ENCODE data around the gene HBA2. TPM values are rescaled to one million over a fixed set of nuclear protein-coding genes. Genes with fewer than 3 reads are reported as not detected.
"Not testable (repeated sequence)": the region's sequence is repeated elsewhere in the genome, so short reads cannot be mapped to it uniquely, and the experiment has no call there.

Gene HBA2
- total RNA-seq, 4 donors from 2014 or later = 1.8 to 10.8 (median 7.0) TPM; not detected in 1

DNA sequence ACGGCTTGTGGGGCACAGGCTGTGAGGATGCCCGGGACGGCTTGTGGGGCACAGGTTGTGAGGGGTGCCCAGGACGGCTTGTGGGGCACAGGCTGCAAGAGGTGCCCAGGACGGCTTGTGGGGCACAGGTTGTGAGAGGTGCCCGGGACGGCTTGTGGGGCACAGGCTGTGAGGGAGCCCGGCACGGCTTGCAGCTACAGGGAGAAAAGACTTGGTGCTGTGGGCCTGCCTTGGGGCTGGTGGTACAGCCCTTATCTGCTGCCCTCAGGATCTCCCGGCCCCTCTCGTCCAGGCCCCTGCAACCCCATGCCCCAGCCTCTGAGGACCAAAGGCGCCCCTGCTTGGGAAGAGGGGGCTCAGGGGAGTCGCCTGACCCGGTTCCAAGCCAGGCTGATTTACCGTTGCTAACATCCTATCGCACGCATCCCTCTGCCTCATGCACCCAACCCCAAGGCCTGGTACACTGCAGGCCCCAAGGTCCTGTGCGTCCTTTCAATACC, 11.9 kb upstream of the HBA2 start:
- intact Hi-C loops (cut with DNase I; ENCODE audit: low total_unique reads) (no loop called here), in situ Hi-C loops (cut with MboI; ENCODE audit: low pct_ligation_motif_present in 1 of 4, low pct_unique_long_range_greater_than_20kb in 1 of 4, low sequenced_read_pairs in 3 of 4) (no loop called here)
- Histone ChIP-seq H3K4me3 (no peak overlapping the region), H3K36me3 (no peaks in the 10 kb centered on the region), H3K27ac (no peak overlapping the region), H3K4me1 (peaks cover 7 to 8% (median 8%) of the 10 kb centered on the region in 4 donors), H3K27me3 (peaks cover 68% of the 10 kb centered on the region), H3K9me3 (no peaks in the 10 kb centered on the region)
- 63 to 85% methylated on average over 4 to 9 of the region's 18 CpGs for WGBS, 2 donors (ENCODE audit: low coverage in 1 of 2)
- DNase-seq = no peak
- no peak for TF ChIP-seq POLR2AphosphoS5 (IDR thresholded peaks at IDR 0.05)
- TF ChIP-seq EP300 (IDR thresholded peaks at IDR 0.05; ENCODE audit: low read depth) = no peak
- no peak for TF ChIP-seq CTCF (IDR thresholded peaks at IDR 0.05)
- no peak for TF ChIP-seq POLR2A (IDR thresholded peaks at IDR 0.05)

DNA sequence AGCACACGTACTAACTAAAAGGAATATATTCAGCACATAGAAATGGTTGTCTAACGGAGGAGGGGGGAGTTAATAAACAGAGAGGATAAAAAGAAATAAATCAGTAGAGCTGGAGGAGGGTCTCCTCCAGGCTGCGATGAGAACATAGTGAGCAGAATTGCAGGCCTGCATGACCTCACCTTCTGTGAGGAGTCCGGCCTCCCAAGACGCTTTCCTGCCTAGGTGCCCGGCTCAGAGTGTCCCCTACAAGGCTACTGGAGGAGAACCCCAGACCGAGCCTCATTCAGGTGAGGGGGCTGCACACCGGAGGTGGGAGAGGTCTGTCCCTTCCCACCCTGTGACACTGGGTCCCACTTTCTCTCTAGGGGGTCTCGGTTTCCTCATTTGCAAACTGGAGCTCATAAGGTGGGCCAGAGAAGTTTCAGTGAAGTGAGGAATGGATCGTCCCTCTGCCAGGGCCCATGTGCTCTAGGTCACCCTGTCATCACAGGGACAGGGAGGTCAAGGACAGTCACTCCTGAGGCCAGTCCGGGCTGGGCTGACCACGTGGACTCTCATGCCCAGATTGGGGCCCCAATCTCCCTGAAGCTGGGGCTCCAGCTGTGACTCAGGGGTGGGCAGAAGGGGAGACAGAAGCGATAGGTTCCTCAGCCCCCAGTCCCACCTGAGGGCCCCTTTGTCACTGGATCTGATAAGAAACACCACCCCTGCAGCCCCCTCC, 10.2 kb upstream of the HBA2 start:
- WGBS, 2 donors (ENCODE audit: low coverage in 1 of 2) = 80 to 82% methylated on average over 3 to 13 of the region's 13 CpGs
- Histone ChIP-seq H3K27me3 (peaks cover 69% of the 10 kb centered on the region), H3K4me3 (no peak overlapping the region), H3K27ac (no peak overlapping the region), H3K9me3 (no peaks in the 10 kb centered on the region), H3K4me1 (peaks cover 15 to 16% (median 16%) of the 10 kb centered on the region in 4 donors), H3K36me3 (no peaks in the 10 kb centered on the region)
- intact Hi-C loops (cut with DNase I; ENCODE audit: low total_unique reads) (no loop called here), in situ Hi-C loops (cut with MboI; ENCODE audit: low pct_ligation_motif_present in 1 of 4, low pct_unique_long_range_greater_than_20kb in 1 of 4, low sequenced_read_pairs in 3 of 4) (no loop called here)
- DNase-seq = no peak
- TF ChIP-seq EP300 (IDR thresholded peaks at IDR 0.05; ENCODE audit: low read depth) (no peak), CTCF (IDR thresholded peaks at IDR 0.05) (no peak), POLR2A (IDR thresholded peaks at IDR 0.05) (no peak), POLR2AphosphoS5 (IDR thresholded peaks at IDR 0.05) (no peak)

- H3K27ac ChIP-seq; H3K4me3 ChIP-seq; H3K36me3 ChIP-seq; in situ Hi-C loops (cut with MboI; ENCODE audit: low pct_ligation_motif_present in 1 of 4, low pct_unique_long_range_greater_than_20kb in 1 of 4, low sequenced_read_pairs in 3 of 4); H3K9me3 ChIP-seq; DNase-seq; intact Hi-C loops (cut with DNase I; ENCODE audit: low total_unique reads): not testable (repeated sequence)
- peaks cover 69% of the 10 kb centered on the region for H3K27me3 ChIP-seq
- H3K4me1 ChIP-seq = peaks cover 15 to 16% (median 16%) of the 10 kb centered on the region in 4 donors
- WGBS, 2 donors (ENCODE audit: low coverage in 1 of 2) = 40% methylated on average over 1 of the region's 10 CpGs; no CpG with 5 or more reads in 1 of the 2 donors
Observed at GRCh38 chr16:163139-163538, 9.5 kb upstream of the HBA2 start.

DNA sequence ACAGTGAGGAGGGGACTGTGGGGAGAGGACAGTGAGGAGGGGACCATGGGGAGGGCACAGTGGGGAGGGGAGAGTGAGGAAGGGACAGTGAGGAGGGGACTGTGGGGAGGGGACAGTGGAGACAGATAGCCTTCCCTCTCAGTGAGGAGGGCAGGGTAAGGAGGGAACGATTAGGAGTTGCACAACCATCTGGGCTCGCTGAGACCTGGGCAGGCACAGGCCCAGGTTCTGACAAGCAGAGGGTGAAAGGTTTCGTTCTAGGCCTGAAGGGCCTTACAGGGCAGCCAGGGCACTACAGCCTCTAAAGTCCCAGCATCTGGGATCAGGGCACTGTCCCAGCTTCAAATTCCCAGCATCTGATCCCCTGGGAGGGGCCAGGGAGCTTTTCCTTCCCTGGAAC, 9.0 kb upstream of the HBA2 start:
- WGBS, 2 donors (ENCODE audit: low coverage in 1 of 2) = 42% methylated on average over 3 of the region's 3 CpGs; no CpG with 5 or more reads in 1 of the 2 donors
- H3K9me3 ChIP-seq; H3K4me3 ChIP-seq; in situ Hi-C loops (cut with MboI; ENCODE audit: low pct_ligation_motif_present in 1 of 4, low pct_unique_long_range_greater_than_20kb in 1 of 4, low sequenced_read_pairs in 3 of 4); H3K36me3 ChIP-seq; intact Hi-C loops (cut with DNase I; ENCODE audit: low total_unique reads); H3K27ac ChIP-seq; DNase-seq: not testable (repeated sequence)
- Histone ChIP-seq H3K27me3 (peaks cover 71% of the 10 kb centered on the region), H3K4me1 (peaks cover 15 to 16% (median 16%) of the 10 kb centered on the region in 4 donors)

DNA sequence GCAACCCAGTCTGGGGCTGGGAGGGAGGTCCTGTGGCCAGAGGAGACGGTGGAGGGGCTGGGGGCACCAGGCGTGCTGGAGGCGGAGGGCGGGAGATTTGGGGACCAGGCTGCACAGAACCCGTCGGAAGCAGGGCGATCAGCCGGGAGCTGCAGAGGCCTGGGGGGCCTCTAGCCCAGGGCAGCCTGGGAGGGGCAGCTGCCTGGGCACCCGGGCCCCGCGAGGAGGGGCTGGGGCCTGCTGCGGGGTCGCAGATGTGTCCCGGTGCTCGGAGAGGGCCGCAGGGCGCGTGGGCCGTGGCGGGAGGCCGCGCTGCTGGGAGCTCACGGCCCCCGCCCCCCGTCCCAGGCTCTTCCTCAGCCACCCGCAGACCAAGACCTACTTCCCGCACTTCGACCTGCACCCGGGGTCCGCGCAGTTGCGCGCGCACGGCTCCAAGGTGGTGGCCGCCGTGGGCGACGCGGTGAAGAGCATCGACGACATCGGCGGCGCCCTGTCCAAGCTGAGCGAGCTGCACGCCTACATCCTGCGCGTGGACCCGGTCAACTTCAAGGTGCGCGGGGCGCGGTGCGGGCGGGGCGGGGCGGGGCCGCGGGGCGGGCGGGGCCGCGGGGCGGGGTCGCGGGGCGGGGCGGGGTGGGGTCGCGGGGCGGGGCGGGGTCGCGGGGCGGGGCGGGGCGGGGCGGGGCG, 8.4 kb upstream of the HBA2 start:
- no CpG with 5 or more reads among the region's 80 CpGs for WGBS, 2 donors (ENCODE audit: low coverage in 1 of 2)
- in situ Hi-C loops (cut with MboI; ENCODE audit: low pct_ligation_motif_present in 1 of 4, low pct_unique_long_range_greater_than_20kb in 1 of 4, low sequenced_read_pairs in 3 of 4); intact Hi-C loops (cut with DNase I; ENCODE audit: low total_unique reads); H3K9me3 ChIP-seq; H3K36me3 ChIP-seq; H3K4me3 ChIP-seq; DNase-seq; H3K27ac ChIP-seq: not testable (repeated sequence)
- Histone ChIP-seq H3K4me1 (peaks cover 15 to 16% (median 16%) of the 10 kb centered on the region in 4 donors), H3K27me3 (peaks cover 73% of the 10 kb centered on the region)

All from transverse colon (tissue), 4 donors.